ENCODE measurements around the gene HERC3.
A peak's percentile ranks its signal among the peaks of the same experiment; 100 is the strongest.

The HERC3 gene

DNA sequence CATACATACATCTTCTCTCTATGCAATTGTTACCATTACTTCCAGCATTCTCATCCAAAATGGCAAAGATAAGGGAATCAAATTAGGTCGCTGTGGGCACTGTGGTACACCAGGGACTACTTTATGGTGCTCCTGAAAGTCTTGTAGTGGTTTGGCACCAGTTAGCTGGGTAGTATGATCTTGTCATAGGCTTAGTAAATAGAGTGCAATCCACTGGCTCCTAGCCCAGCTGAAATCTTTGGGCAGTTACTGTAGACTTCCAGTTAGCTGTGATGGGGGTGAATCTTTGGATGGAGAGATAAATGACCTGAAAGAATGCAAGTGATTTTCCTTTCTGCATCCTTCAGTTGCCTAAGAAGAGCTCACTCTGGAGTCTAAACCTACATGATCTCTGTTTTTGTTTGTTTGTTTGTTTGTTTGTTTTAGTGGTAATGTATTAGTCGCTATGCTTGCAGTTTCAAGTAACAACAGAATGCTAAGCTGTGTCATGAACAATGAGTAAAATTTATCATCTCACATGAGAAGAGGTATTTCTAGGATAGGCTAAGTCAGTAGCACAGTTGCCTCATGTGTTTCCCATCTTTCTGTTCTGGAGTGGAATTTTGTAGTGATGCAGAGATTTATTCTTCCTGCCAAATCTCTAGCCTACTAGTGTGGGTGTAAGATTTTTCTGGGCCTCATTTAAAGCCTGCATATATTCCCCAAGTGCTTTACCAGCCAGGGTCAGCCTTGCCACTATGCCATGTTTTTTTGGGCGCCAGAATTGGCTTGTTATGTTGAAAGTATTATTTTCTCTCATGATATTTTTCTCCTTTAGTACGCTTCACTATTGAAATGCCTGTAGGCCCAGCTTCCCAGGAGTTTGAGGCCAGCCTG lies 24.2 kb downstream of the HERC3 start:
- TF ChIP-seq, protein P1, sequence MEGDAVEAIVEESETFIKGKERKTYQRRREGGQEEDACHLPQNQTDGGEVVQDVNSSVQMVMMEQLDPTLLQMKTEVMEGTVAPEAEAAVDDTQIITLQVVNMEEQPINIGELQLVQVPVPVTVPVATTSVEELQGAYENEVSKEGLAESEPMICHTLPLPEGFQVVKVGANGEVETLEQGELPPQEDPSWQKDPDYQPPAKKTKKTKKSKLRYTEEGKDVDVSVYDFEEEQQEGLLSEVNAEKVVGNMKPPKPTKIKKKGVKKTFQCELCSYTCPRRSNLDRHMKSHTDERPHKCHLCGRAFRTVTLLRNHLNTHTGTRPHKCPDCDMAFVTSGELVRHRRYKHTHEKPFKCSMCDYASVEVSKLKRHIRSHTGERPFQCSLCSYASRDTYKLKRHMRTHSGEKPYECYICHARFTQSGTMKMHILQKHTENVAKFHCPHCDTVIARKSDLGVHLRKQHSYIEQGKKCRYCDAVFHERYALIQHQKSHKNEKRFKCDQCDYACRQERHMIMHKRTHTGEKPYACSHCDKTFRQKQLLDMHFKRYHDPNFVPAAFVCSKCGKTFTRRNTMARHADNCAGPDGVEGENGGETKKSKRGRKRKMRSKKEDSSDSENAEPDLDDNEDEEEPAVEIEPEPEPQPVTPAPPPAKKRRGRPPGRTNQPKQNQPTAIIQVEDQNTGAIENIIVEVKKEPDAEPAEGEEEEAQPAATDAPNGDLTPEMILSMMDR (IDR thresholded peaks at IDR 0.05; ENCODE audit: control insufficient read depth, insufficient read depth, low read depth, low read length, missing control alignments) = no peak
- DNase-seq (ENCODE audit: low read depth) = peak; percentile 92

DNA sequence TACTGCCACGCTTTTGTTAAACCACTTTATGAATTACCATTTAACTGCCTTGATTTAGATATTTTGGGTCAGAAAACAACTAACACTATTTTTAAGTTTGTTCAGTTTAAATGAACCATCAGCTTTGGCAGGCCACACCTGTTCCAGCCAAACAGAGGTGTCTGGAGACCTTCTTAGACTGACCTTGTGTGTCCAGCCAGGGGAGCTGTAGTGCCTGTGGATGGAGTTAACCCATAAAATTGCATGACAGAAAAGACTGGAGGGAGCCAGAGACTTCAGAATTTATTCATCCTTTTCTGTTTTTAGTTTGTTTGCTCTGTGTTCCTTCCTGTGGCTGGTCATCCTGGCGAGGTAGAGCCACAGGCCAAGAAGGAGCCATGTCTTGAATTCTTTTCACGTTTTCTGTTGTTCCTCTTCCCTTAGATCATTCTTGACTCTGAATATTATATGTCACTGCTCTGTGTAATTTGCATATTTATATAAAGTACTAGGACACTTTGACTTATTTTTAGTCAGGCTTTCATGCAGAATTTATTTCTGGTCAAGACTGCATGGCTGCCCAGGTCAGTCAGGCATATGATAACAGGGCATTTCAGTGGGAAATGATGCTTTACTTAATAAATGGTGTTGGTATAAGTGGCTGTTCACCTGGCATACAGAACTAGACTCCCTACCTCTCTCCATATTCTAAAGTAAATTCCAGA lies 26.7 kb downstream of the HERC3 start:
- no peak overlapping the region for H3K4me3 ChIP-seq (ENCODE audit: control insufficient read depth, low read depth, low read length)
- TF ChIP-seq, protein P1 (IDR thresholded peaks at IDR 0.05; ENCODE audit: control insufficient read depth, insufficient read depth, low read depth, low read length, missing control alignments) = no peak
- DNase-seq (ENCODE audit: low read depth) = no peak

More for the DNA sequence above, 24.2 kb downstream of the HERC3 start:
- H3K4me3 ChIP-seq (ENCODE audit: control insufficient read depth, low read depth, low read length) = no peak overlapping the region

DNA sequence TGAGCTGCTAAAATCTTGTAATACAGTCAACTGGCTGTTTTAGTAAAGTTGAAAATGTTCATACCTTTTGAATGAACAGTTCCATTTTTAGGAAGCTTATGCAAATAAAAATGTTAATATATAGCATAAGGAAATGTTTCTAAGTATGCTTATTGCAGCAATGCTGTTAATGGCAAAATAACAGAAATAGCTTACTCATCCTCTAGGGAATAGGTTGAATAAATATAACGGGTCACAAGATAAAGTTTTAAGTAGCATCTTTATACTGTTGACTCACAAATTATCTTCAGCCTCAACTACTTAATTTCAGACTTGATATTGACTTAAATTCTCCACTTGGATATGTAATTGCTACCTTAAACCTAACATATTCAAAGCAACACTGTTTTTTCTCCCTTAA lies 27.7 kb downstream of the HERC3 start:
- no peak for DNase-seq (ENCODE audit: low read depth)
- H3K4me3 ChIP-seq (ENCODE audit: control insufficient read depth, low read depth, low read length) = no peak overlapping the region
- TF ChIP-seq, protein P1 (IDR thresholded peaks at IDR 0.05; ENCODE audit: control insufficient read depth, insufficient read depth, low read depth, low read length, missing control alignments) = no peak

DNA sequence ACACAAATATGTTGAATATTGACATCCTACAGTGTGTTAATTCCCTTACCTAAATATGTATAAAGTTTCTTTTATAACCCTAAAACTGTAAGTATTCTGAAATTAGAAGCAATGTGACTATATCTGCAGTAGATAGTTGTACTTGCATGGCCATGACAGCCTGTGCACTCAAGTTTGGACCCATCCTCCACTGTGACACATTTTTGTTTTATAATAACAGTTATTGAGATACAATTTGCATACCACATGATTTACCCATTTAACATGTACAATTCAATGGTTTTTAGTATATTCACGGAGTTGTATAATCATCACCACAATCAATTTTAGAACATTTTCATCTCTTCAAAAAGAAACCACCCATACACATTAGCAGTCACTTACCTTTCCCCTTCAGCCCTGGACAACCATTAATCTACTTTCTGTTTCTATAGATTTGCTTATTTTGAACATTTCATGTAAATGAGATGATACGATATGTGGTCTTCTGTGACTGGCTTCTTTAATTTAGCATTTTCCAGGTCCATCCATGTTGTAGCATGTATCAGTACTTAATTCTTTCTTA lies 29.6 kb downstream of the HERC3 start:
- TF ChIP-seq, protein P1 (IDR thresholded peaks at IDR 0.05; ENCODE audit: control insufficient read depth, insufficient read depth, low read depth, low read length, missing control alignments) = no peak
- no peak overlapping the region for H3K4me3 ChIP-seq (ENCODE audit: control insufficient read depth, low read depth, low read length)
- DNase-seq (ENCODE audit: low read depth) = no peak

GRCh38 chr4:88623097-88623496 lies 30.8 kb downstream of the HERC3 start:
- peak; percentile 89 for DNase-seq (ENCODE audit: low read depth)
- no peak overlapping the region for H3K4me3 ChIP-seq (ENCODE audit: control insufficient read depth, low read depth, low read length)
- TF ChIP-seq, protein P1 (IDR thresholded peaks at IDR 0.05; ENCODE audit: control insufficient read depth, insufficient read depth, low read depth, low read length, missing control alignments) = no peak

GRCh38 chr4:88628746-88629145 lies 36.5 kb downstream of the HERC3 start:
- TF ChIP-seq, protein P1 (IDR thresholded peaks at IDR 0.05; ENCODE audit: control insufficient read depth, insufficient read depth, low read depth, low read length, missing control alignments) = no peak
- H3K4me3 ChIP-seq (ENCODE audit: control insufficient read depth, low read depth, low read length) = no peak overlapping the region
- DNase-seq (ENCODE audit: low read depth) = peak; percentile 55

All from AG09309 (cell line).